Testis (tissue), 3 donors: Measurements from ENCODE around the gene NPAS2. TPM values are rescaled to one million over a fixed set of nuclear protein-coding genes. Genes with fewer than 3 reads are reported as not detected.

Experiments
- DNase-seq: peaks from one replicate; pipeline ENCODE4 v3.0.0-alpha.2; 2019
- H3K27ac ChIP-seq, 2 donors: fragments of 200-600 bp; sonication (generic); one replicate each; pipeline ENCODE4 v1.5.1; 2019
- H3K27me3 ChIP-seq: fragments of 200-600 bp; sonication (generic); one replicate; pipeline ENCODE4 v1.5.1; 2019
- H3K36me3 ChIP-seq: fragments of 200-600 bp; sonication (generic); one replicate; pipeline ENCODE4 v1.5.1; 2017; ENCODE audit warnings: low read depth; ENCODE audit errors: missing control alignments
- H3K4me1 ChIP-seq: fragments of 200-600 bp; sonication (generic); one replicate; pipeline ENCODE4 v1.5.1; 2019
- H3K4me3 ChIP-seq, 2 donors: fragments of 200-600 bp; sonication (generic); one replicate each; pipeline ENCODE4 v1.5.1; 2017 to 2019
- H3K9me3 ChIP-seq: fragments of 200-600 bp; sonication (generic); one replicate; pipeline ENCODE4 v1.5.1; 2017
- CTCF ChIP-seq, 3 experiments: fragments of 450-650 bp in 2 of 3; fragments of 200-600 bp in 1 of 3; sonication (generic) in 1 of 3; IDR thresholded peaks; one replicate each; pipeline ENCODE4 v1.5.1; 2016 to 2019; ENCODE audit warnings: antibody characterized with exemption in 3 of 3, mild to moderate bottlenecking in 2 of 3, moderate library complexity in 1 of 3
- POLR2A ChIP-seq: fragments of 450-650 bp; IDR thresholded peaks from one replicate; pipeline ENCODE4 v1.6.1; 2017; ENCODE audit warnings: antibody characterized with exemption, mild to moderate bottlenecking, moderate library complexity
- WGBS, 2 donors: methylation state at CpG; one replicate each; pipeline ENCODE4 v1.1.5; 2018; 5-methylcytosine and 5-hydroxymethylcytosine counted together
- intact Hi-C: fragments of 100-400 bp; cut with DNase I; formaldehyde crosslinking; loops from one replicate; pipeline ENCODE4 v1.15.1; 2023; ENCODE audit warnings: low total_unique reads
- polyA plus RNA-seq: library from polyadenylated mRNA; stranded (reverse); fragments of 350-450 nt; fragmentation: Illumina TruSeq; extraction: RNeasy Lipid Tissue Mini Kit (QIAGEN cat#74804); gene quantifications from one replicate; pipeline ENCODE4 v1.2.3, GENCODE V29; 2014; ENCODE audit warnings: low read depth, low replicate concordance; ENCODE audit not compliant: insufficient read depth
- total RNA-seq, 2 donors: library from RNA; depleted of rRNA; stranded (reverse); fragments of >200 nt; gene quantifications; one replicate each; pipeline ENCODE4 v1.2.3, GENCODE V29; 2016

The NPAS2 gene
- total and polyA plus RNA-seq, 3 donors from 2014 or later: 20.4 to 64.2 (median 46.7) TPM

- no peaks in the 10 kb centered on the region for H3K36me3 ChIP-seq
- WGBS, 2 donors: 45 to 49% methylated on average over 7 of the region's 7 CpGs
- H3K4me1 ChIP-seq: peaks cover 6% of the 10 kb centered on the region
- H3K27ac ChIP-seq: no peak overlapping the region
- no peaks in the 10 kb centered on the region for H3K9me3 ChIP-seq
- peak; percentile 89 for DNase-seq
- H3K27me3 ChIP-seq: no peaks in the 10 kb centered on the region
- intact Hi-C loops: loop anchor here (5.0 to 10.0 kb wide), 2 partner anchors 250 to 378 kb away; no protein-coding TSS in a partner anchor
- H3K4me3 ChIP-seq: no peak overlapping the region
- no peak for TF ChIP-seq POLR2A
- peak; percentile 67 to 88 (median 85) for TF ChIP-seq CTCF (IDR thresholded peaks at IDR 0.05)
Observed at GRCh38 chr2:100984892-100985307, 165.0 kb downstream of the NPAS2 start.

- Histone ChIP-seq H3K9me3 (no peaks in the 10 kb centered on the region), H3K27ac (no peak overlapping the region), H3K27me3 (no peaks in the 10 kb centered on the region), H3K4me3 (no peak overlapping the region), H3K36me3 (no peaks in the 10 kb centered on the region), H3K4me1 (peaks cover 6% of the 10 kb centered on the region)
- TF ChIP-seq POLR2A (no peak), CTCF (IDR thresholded peaks at IDR 0.05) (no peak)
- DNase-seq: no peak
- WGBS, 2 donors: 89 to 96% methylated on average over 11 of the region's 11 CpGs
- intact Hi-C loops: loop anchor here (10.0 kb wide), 1 partner anchor 251 kb away; no protein-coding TSS in a partner anchor
Observed at GRCh38 chr2:100986157-100986556, 166.2 kb downstream of the NPAS2 start.

GRCh38 chr2:100987536-100987935, 167.6 kb downstream of the NPAS2 start:
- H3K4me3 ChIP-seq: no peak overlapping the region
- DNase-seq: no peak
- no peak for TF ChIP-seq CTCF (IDR thresholded peaks at IDR 0.05)
- no peaks in the 10 kb centered on the region for H3K36me3 ChIP-seq
- no peak overlapping the region for H3K27ac ChIP-seq
- peaks cover 6% of the 10 kb centered on the region for H3K4me1 ChIP-seq
- WGBS, 2 donors: 85 to 94% methylated on average over 3 of the region's 3 CpGs
- intact Hi-C loops: loop anchor here (10.0 kb wide), 1 partner anchor 253 kb away; no protein-coding TSS in a partner anchor
- H3K27me3 ChIP-seq: no peaks in the 10 kb centered on the region
- no peaks in the 10 kb centered on the region for H3K9me3 ChIP-seq

- DNase-seq: no peak
- Histone ChIP-seq H3K27me3 (no peaks in the 10 kb centered on the region), H3K27ac (no peak overlapping the region), H3K9me3 (no peaks in the 10 kb centered on the region), H3K4me1 (peaks cover 6% of the 10 kb centered on the region), H3K4me3 (no peak overlapping the region), H3K36me3 (no peaks in the 10 kb centered on the region)
- WGBS, 2 donors: 90 to 93% methylated on average over 1 to 4 of the region's 4 CpGs
- TF ChIP-seq POLR2A: no peak
- TF ChIP-seq CTCF (IDR thresholded peaks at IDR 0.05): no peak
- intact Hi-C loops: loop anchor here (10.0 kb wide), 1 partner anchor 253 kb away; no protein-coding TSS in a partner anchor
Observed at GRCh38 chr2:100987974-100988373, 168.0 kb downstream of the NPAS2 start.
